ENCODE measurements around the gene YBX2.

YBX2 gene

GRCh38 chr17:7323731-7324437, 29.4 kb upstream of the YBX2 start:
- in situ Hi-C loops (cut with HindIII; ENCODE audit: low sequenced_read_pairs): no loop called here

DNA sequence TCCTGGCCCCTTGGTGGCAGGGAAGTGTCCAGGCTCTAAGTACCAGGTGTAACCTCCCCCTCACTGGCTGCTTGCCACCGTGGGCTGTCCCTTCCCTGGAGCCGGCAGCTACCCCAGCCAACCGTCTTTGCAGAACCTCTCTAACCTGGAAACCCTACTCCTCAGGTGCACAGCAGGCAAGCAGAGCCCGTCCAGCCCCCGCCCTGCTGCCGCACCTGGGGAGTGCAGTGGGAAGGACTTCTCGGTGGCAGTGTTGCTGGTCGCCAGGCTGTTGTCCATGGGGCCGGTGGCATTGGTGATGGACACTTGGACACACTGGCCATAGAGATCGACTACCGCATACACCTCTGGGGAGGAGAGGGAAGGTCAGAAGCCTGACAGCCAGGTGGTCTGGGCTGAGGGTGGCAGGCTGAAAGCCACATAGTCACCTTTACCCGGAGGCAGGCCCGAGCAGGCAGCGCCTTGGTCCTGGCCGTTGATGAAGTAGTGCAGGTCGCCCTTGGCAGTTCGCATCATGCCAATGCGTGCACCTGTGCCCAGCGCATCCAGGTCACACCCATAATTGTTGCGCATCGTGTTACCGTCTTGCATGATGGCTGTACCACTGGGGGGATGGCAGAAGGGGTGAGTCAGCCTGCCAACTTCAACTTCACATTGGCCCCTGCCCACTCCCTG, 28.2 kb upstream of the YBX2 start:
- in situ Hi-C loops (cut with HindIII; ENCODE audit: low sequenced_read_pairs): no loop called here

DNA sequence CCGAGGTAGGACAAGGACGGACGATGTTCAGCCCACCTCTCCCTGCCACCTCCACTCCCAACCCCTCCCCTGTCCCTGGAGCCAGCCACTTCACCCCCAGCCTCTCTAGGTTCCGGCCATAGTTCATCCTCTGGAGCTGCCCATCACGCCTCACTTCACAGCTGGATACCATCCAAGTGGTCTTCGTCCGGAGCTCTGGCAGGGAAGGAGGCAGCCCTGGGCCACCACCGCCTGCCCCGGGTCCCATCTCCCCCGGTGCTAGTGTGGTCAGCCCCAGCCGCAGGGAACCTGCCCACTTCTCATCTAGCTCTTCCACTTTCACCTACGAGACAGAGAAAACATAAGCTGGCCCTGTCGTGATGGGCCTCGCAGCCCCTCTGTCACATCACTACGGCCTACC, 27.0 kb upstream of the YBX2 start:
- in situ Hi-C loops (cut with HindIII; ENCODE audit: low sequenced_read_pairs): no loop called here

- in situ Hi-C loops (cut with HindIII; ENCODE audit: low sequenced_read_pairs): no loop called here
These were observed 23.9 kb upstream of the YBX2 start for GRCh38 chr17:7318121-7318860.

DNA sequence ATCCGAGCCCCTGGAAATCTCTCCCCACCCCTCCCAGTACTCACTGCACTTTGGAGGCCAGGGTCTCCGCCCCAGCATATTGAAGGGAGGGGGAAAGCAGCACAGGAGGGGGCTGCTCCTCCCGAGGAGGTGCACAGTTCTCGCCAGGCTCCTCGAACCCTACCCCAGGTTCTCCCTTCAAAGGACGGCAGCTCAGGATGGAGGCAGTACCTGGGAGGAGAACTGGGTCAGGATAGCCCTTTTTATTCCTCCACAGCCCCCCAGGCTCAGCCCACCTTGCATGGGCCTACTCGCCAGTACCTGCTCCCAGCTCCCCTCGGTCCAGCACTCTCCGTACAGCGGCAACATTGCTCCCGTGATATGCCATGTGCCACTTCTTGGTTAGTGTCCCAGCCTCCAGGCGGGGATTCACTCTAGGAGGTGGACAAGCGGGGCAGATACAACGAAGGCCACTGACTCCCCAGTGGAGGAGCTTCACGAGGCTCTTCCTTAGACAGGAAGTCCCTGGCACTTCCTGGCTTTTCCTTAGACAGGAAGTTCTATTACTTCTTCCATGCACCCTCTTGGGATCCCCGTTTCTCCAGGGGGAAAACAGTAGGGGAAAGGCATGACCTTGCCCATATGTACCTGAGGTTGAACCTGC, 22.8 kb upstream of the YBX2 start:
- in situ Hi-C loops (cut with HindIII; ENCODE audit: low sequenced_read_pairs): no loop called here

DNA sequence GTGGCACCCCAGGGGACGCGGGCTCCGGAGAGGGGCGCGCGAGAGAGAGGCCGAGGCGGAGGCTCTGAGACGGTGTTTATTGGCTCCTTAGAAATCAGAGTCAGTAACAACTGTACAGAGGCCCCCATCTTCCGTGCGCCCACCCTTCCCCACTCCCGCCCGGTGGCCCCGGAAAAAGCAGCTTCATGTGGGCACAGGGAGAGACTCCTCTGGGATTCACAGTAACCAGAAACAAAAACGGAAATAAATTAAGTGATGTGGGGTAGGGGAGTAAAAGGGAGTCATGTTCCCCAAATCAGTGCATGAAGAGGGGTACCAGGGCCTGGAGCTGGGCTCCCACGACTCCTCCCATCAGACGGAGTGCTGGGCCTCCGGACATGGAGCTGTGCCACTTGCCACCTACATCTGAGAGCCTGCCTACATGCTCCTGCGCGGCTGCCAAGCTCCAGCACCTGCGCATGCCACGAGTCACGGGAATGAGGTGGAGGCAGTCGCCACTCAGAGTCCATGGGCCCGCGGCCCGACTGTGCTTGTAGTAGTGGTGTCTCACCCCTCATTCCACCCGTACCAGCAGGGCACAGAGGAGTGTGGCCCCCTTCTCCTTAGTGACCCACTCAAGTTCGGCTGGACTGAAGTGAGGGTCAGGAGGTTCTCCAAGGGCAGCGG, 21.3 kb upstream of the YBX2 start:
- in situ Hi-C loops (cut with HindIII; ENCODE audit: low sequenced_read_pairs): no loop called here

DNA sequence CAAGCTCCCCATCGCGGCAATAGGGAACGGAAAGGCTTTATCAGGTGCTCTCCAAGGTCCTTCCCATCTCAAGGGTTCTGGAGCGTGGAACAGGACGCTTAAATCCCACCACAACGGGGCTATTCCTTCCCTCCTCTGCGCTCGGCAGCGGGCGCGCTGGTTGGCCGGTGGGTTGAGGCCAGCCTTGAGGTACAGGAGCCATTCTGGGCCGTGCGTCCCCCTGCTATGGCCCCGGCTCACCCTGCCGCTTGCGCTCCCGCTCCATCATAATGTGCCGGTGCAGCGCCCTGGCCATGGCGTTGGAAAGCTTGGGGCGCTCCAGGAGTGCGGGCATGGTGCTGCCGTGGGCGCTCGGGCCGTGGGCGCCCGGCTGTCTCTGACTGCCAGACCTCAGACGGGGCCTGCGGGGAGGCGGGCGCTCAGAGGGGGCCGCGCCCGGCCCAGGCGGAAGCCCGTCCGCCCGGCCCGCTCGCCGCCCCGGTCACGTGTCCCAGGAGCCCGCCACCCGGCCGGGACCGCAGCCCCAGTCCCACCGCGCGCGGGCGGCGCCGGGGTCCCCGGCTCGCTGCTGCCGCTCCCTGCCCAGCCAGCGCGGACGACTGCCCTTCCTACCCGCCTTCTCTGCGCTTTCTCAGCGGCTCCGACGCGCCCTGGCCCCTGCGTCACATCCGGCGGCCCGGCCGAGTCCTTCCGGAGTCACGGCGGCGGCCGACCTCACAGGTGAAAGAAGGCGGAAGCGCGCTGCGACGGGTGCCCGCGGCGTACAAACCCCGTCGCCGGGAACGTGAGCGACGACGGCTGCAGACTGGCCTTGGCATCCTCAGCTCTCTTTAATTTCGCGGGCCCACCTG, 20.5 kb upstream of the YBX2 start, which contains the start of gene GPS2:
TSS of gene GPS2 (minus strand) at position 642 of the 851 bp plus-strand sequence. CDS start at position 334, 308 bp downstream.
- in situ Hi-C loops (cut with HindIII; ENCODE audit: low sequenced_read_pairs): no loop called here

- in situ Hi-C loops (cut with HindIII; ENCODE audit: low sequenced_read_pairs): no loop called here
These were observed 19.7 kb upstream of the YBX2 start for GRCh38 chr17:7313890-7314718.

- in situ Hi-C loops (cut with HindIII; ENCODE audit: low sequenced_read_pairs): no loop called here
These were observed 18.9 kb upstream of the YBX2 start for GRCh38 chr17:7313088-7313889.

GRCh38 chr17:7312432-7313087, 18.1 kb upstream of the YBX2 start:
- in situ Hi-C loops (cut with HindIII; ENCODE audit: low sequenced_read_pairs): no loop called here

DNA sequence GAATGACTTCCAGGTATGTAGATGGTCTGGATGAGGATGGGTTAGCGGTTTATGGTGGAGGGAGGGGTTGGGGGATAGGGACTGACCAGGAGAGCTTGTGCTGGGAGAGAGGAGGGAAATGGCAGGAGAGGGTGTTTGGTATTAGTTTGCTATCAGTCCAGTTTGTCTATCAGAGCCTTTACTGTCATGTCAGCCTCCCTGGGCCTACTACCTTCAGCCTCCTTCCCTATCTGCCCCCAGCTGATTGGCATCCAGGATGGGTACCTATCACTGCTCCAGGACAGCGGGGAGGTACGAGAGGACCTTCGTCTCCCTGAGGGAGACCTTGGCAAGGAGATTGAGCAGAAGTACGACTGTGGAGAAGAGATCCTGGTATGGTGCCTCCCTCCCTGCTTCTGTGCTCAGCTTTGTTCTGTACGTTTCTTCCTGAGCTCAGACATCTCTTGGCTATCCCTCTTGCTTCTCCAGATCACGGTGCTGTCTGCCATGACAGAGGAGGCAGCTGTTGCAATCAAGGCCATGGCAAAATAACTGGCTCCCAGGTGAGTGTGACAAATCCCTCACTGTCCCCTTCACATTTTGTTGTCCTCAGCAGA, 16.8 kb upstream of the YBX2 start:
- in situ Hi-C loops (cut with HindIII; ENCODE audit: low sequenced_read_pairs): no loop called here

DNA sequence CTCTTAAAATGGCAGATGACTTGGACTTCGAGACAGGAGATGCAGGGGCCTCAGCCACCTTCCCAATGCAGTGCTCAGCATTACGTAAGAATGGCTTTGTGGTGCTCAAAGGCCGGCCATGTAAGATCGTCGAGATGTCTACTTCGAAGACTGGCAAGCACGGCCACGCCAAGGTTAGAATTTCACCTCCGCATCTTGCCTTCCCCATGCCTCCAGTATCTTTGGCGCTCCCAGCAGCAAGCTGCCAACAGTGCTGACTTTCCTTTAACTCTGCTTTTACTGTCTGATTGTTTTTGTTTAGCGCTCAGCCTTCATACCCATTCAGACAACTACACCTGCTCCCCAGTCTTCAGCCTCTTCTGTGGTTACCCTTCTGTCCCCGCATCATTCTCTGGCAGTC, 15.2 kb upstream of the YBX2 start:
- in situ Hi-C loops (cut with HindIII; ENCODE audit: low sequenced_read_pairs): no loop called here

- in situ Hi-C loops (cut with HindIII; ENCODE audit: low sequenced_read_pairs): no loop called here
These were observed 14.4 kb upstream of the YBX2 start for GRCh38 chr17:7308625-7309433.

DNA sequence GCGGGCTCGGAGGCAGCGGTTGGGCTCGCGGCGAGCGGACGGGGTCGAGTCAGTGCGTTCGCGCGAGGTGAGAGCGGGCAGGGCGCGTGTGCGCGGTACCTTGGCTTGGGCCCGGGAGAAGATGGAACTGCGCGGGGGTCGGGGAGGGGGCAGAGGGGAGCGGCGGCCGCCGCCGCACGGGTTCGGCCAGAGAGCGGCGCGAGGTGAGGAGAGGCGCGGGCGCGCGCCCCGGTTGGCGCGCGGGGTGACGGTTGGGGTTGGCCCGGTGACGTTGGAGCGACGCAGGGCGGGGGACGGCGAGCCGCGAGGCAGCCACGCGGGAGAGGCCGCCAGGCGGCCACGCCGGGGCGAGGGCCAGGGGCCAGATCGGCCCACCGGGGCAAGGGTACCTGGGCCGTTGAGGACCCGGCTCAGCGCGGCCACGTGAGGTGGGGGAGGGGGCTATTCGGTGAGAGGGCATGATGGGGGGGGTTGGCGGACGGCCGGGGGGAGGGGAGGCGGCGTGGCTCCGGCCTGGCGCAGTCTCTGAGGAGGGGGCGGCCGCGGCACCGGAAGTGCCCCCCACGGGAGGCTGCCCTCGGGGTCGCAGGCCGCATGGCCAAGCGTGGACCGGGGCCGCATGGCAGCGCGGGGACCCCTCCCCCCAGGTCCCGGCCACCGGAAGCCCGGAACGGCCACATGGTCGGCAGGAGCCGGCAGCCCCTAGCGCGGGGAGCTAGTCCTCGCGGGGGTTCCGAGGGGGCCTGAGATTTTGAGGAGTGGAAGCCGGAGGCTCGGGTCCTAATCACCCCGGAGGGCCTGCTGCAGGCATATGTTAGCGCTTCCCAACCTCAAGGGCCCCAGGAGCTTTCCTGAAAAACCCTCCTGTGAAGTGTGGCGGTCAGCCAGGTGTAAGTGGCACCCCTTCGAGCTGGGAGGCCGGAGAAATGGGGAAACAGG, 13.5 kb upstream of the YBX2 start:
- in situ Hi-C loops (cut with HindIII; ENCODE audit: low sequenced_read_pairs): no loop called here

DNA sequence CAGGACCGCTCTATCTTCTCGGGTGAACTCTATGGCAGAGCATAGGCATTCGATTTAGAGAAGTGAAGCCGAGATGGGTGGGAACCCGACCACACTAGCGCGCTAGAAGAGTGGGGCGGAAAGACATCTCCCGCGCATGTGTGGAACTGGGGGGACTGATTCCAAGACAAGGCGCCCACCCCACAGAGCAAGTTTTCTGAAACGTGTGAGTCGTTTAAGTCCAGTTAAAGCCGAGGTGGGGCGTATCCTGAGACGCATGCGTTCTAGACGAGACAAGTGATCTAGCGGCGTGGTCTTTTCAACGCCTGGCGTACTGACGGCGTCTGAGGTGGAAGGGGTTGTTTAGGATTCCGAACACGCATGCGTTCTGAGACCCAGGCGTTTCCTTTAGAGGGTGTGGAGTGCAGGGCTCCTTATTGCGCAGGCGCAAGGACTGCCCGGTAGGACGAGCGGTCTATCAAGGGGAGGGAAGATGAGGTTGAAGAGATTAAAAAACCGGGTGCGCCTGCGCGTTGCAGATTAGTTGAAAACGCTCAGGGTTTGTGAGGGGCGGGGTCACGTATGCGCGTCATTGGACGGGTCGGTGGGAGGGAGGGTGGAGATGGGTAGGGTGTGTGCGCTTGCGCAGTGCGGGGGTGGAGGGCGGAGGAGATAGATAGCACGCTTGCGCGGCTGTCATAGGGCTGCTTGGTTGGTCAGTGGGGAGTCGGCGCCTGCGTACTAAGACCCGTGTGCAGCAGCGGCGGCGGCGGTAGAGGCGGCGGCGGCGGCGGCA, 12.7 kb upstream of the YBX2 start, which contains the start of gene EIF5A:
TSS of gene EIF5A (plus strand) at position 718 of the 775 bp plus-strand sequence. CDS start 2,008 bp downstream, outside the sequence.
- in situ Hi-C loops (cut with HindIII; ENCODE audit: low sequenced_read_pairs): no loop called here

All from DLD1 (cell line).